GM12872 (cell line): Measurements from ENCODE around the gene PFDN6.

Experiments
- CTCF ChIP-seq: IDR thresholded peaks from 3 replicates; pipeline ENCODE4 v1.5.1; 2011; ENCODE audit warnings: low read depth, mild to moderate bottlenecking, low read length, moderate library complexity; ENCODE audit not compliant: insufficient read depth

PFDN6 gene

GRCh38 chr6:33301877-33302276 lies 12.5 kb downstream of the PFDN6 start:
- no peak for TF ChIP-seq CTCF

- no peak for TF ChIP-seq CTCF
Observed at GRCh38 chr6:33304216-33304615, 14.8 kb downstream of the PFDN6 start.

GRCh38 chr6:33305052-33305451 lies 15.7 kb downstream of the PFDN6 start:
- TF ChIP-seq CTCF, result no peak

- no peak for TF ChIP-seq CTCF
Observed at GRCh38 chr6:33306356-33306755, 17.0 kb downstream of the PFDN6 start.

- TF ChIP-seq CTCF, result 0 out of 3 replicates have a peak, but pooled peaks have one; percentile 12
Observed at GRCh38 chr6:33312361-33313104, 23.1 kb downstream of the PFDN6 start.

GRCh38 chr6:33313105-33313708 lies 23.8 kb downstream of the PFDN6 start:
- no peak for TF ChIP-seq CTCF

GRCh38 chr6:33313709-33314514 lies 24.5 kb downstream of the PFDN6 start, which contains the start of gene TAPBP:
TAPBP (minus strand) TSS chr6:33314078; CDS start chr6:33314041, 37 bp downstream.
- no peak for TF ChIP-seq CTCF
